PFSK-1 (cell line): ENCODE results near the gene LDLRAP1.

Source experiments
- TAF1 ChIP-seq: IDR thresholded peaks from 2 replicates; pipeline ENCODE4 v1.6.1; 2012; ENCODE audit warnings: low read length, control low read depth, borderline replicate concordance; ENCODE audit not compliant: insufficient read depth
- TF ChIP-seq, protein P1 (sequence below), 2 experiments: IDR thresholded peaks; 2 replicates each; pipeline versions ENCODE4 v1.6.1 to v1.8.0; 2011 to 2012; ENCODE audit warnings: low read depth in 2 of 2, low read length in 2 of 2, control low read depth in 1 of 2, inconsistent platforms in 1 of 2, mild to moderate bottlenecking in 1 of 2, moderate library complexity in 1 of 2; ENCODE audit not compliant: insufficient read depth in 1 of 2

DNA sequence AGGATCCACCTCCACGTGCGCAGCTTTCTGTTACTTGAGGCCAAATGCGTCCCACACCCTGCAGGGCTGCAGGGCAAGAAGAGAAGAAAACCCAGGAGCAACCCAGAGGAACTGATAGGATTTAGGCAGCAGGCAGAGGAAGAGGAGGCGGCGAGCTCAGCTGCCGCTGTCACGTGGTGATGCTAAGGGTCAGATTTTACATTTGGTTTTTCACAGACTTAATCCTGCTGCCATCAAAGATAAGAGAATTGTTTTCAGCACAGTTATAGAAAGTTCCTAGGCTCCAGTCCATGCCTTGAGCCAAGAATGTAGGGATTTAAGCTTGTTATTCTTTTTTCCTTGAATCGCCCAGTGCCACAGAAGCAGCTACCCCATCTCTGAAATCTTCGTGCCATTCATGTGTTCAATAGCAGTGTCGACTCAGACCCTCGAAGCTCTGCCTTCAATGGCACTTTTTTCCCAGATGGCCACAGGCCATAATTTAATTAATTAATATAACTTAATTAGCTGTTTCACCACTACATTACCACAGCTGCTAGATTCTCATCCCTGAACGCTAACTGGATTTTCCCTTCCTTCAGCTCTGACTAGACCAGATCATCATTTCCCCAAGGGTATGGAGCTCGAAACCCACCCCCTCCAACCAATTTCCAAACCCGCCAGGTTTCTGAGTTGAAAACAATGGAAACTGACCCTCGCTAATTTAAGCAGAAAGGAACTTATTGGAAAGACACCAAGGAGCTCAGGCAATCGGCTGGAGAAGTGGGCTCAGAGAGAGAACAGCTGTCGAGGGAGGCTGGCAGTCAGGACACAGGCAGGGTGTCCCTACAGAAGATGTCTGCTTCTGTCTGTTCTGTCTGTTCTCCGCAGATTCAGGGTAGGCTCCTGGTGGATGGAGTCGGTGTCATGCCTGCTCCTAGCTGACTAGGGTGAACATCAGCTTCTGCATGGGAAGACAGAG, 36.2 kb downstream of the LDLRAP1 start:
- TF ChIP-seq, protein P1, sequence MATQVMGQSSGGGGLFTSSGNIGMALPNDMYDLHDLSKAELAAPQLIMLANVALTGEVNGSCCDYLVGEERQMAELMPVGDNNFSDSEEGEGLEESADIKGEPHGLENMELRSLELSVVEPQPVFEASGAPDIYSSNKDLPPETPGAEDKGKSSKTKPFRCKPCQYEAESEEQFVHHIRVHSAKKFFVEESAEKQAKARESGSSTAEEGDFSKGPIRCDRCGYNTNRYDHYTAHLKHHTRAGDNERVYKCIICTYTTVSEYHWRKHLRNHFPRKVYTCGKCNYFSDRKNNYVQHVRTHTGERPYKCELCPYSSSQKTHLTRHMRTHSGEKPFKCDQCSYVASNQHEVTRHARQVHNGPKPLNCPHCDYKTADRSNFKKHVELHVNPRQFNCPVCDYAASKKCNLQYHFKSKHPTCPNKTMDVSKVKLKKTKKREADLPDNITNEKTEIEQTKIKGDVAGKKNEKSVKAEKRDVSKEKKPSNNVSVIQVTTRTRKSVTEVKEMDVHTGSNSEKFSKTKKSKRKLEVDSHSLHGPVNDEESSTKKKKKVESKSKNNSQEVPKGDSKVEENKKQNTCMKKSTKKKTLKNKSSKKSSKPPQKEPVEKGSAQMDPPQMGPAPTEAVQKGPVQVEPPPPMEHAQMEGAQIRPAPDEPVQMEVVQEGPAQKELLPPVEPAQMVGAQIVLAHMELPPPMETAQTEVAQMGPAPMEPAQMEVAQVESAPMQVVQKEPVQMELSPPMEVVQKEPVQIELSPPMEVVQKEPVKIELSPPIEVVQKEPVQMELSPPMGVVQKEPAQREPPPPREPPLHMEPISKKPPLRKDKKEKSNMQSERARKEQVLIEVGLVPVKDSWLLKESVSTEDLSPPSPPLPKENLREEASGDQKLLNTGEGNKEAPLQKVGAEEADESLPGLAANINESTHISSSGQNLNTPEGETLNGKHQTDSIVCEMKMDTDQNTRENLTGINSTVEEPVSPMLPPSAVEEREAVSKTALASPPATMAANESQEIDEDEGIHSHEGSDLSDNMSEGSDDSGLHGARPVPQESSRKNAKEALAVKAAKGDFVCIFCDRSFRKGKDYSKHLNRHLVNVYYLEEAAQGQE (IDR thresholded peaks at IDR 0.05; ENCODE audit: insufficient read depth in 1 of 2, low read depth in 2 of 2, low read length in 2 of 2) = no peak
- TF ChIP-seq TAF1 = no peak
